Stimulated activated CD8-positive, alpha-beta memory T cell treated with anti-CD3 and anti-CD28 coated beads, Interleukin-12 subunit alpha, Interleukin-12 subunit beta, amount 100 ng/mL, for 4 hours (primary cell): Measurements from ENCODE around the gene ZNF771.

Experiments
- DNase-seq: peaks from one replicate; pipeline ENCODE4 v3.0.0-alpha.2; 2020; ENCODE audit warnings: low read depth

Gene ZNF771

GRCh38 chr16:30399435-30400186 lies 7.8 kb upstream of the ZNF771 start:
- DNase-seq, result no peak

DNA sequence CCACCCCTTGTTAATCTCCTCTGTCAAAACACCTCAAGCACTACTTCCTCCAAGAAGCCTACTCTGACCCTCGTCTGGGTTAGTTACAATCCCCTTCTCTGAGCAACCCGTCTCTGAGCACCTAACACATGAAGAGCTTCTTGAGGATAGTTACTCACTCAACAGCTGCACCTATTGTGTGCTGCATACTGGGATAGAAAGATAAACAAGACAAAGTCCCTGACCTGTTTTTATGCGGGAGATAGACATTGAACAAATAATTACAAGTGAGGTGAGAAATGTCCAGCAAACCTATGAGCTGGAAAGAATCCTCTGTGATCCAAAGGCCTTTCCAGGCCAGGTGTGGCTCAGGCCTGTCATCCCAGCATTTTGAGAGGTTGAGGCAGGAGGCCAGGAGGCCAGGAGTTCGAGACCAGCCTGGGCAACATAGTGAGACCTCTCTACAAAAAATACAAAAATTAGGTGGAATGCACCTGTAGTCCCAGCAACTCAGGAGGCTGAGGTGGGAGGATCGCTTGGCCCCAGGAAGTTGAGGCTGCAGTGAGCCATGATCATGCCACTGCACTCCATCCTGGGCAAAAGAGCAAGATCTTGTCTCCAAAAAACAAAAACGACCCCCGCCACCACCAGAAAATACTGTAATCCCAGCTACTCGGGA lies 5.5 kb upstream of the ZNF771 start:
- DNase-seq, result no peak

DNA sequence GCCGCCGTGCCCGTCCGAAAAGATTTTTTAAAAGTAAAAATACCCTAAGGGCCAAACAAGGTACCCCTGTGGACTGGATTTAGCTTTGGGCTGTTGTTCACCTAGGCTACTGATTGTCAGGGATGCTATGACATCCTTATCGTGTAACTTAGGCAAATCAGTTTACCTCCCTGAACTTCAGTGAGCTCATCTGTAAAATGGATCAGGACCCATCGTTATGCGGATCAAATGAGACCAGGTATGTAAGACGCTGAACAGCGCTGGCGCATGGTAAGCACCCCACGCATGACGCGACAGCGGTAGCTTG lies 658 bp upstream of the ZNF771 start:
- no peak for DNase-seq

DNA sequence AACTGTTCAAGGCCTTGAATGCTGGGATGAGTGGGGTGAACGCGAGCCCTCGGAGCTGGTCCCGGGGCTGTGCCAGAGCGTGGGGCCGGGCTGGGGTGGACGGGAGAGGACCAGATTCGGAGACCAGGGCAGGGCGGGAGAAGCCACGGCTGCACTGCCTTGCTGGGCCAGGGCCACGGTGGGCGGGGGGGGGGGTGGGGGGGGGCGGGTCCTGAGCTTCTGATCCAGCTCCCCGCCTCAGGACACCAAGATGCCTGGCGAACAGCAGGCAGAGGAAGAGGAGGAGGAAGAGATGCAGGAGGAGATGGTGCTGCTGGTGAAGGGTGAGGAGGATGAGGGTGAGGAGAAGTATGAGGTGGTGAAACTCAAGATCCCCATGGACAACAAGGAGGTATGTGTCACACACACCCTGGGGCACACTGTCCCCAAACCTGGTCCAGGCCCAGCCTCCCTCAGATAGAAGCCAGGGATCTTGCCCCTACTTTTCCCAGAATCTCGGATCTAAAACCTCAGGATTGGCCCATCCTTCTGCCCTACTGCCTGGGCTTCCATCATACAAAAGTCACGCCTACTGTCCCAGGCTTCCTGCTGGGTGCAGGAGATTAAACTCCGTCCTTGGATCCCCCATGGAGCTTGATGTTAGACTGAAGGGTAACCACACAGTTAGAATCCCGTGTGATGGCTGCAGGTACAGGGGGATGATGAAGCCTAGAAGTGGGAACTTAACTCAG lies 563 bp downstream of the ZNF771 start:
- no peak for DNase-seq

DNA sequence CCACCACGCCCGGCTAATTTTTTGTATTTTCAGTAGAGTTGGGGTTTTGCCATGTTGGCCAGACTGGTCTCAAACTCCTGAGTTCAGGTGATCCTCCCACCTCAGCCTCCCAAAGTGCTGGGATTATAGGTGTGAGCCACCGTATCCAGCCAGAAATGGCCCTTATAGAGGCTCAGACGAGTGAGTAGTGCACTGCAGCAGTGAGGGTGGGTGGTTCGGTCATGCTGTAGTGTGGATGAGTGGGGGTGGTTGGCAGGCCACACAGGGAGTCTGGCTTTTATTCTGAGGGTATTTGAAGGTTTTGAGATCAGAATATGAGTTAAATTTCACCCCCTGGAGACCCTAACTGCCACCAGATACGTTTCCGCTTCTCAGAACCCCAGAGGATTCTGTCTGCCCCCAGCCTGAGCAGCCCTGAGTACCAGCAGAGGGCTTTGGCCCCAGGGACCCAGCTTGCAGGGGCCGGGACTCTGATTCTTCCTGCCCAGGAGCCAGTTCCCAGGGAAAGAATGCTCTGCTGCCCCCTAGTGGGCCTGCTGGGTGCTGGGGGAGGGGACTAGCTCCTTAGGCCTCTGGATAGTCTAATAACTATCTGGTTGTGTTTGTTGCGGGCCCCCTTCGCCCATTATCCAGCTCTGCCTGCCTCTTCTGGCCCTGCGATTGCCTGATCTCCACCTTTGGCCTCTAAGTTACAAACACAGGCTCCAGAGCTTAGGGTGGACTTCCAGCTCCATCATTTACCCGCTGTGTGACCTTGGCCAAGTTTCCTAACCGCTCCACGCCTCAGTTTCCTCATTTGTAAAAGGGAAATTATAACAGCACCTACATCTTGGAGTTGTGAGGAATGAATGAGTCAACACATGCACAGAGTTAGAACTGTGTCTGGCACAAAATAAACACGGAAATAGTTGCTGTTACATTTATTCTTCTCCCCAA lies 2.0 kb downstream of the ZNF771 start:
- peak; percentile 77 for DNase-seq

- DNase-seq, result no peak
These were observed 5.9 kb downstream of the ZNF771 start for GRCh38 chr16:30413112-30413806.

DNA sequence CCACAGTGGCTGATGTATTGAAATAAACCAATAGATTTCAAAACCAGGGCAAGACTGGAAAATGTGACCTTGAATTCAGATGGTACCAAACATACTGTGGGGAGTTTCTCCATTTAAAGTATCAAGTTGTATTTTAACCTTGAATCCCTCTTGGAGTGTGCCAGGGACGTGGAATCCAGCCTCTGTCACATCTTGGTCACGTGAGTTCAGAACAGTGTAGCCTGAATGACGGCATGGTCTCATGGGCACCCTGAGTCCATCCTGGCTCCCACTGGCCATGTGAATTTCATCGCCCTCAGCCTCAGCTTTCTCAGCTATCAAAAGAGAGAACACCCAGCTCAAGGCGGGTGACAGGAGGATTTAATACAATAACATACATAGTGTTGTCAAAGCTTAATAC lies 6.8 kb downstream of the ZNF771 start:
- no peak for DNase-seq

- DNase-seq, result no peak
These were observed 8.7 kb downstream of the ZNF771 start for GRCh38 chr16:30416047-30416603.

- DNase-seq, result no peak
These were observed 9.5 kb downstream of the ZNF771 start for GRCh38 chr16:30416624-30417528.

GRCh38 chr16:30417529-30418349 lies 10.3 kb downstream of the ZNF771 start:
- peak; percentile 82 for DNase-seq

DNA sequence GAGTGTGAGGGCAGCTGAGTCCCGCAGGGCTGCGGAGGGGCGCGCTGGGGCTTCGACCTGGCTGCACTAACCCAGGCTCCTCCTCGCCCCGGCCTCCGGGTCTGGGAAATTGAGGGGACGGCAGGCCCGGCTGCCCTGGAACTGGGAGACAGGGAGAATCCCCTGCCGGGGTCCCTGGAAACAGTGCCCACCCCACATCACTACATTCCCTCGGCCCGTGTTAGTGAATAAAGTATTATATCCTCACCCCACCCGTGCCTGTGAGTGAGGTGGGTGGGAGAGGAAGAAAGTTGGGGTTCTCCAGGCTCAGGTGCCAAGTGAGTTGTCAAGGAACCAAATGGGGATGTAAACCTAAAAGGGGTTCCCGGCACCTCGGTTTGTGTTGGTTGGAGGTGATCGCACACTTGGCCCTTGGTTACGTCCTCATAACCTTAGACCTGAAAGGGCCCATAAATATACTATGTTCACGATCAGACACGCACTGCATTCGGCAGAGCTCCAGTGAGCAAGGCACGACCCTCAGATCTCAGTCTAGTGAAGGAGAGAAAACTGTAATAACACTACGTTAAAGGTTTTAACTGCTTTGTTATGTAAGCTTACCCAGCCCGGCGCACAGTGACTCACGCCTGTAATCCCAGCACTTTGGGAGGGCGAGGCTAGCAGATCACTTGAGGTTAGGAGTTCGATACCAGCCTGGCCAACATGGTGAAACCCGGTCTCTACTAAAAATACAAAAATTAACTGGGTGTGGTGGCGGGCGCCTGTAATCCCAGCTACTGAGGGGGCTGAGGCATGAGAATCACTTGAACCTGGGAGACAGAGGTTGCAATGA lies 11.2 kb downstream of the ZNF771 start:
- DNase-seq, result no peak

GRCh38 chr16:30421010-30421409 lies 13.6 kb downstream of the ZNF771 start:
- no peak for DNase-seq

- DNase-seq, result no peak
These were observed 20.6 kb downstream of the ZNF771 start for GRCh38 chr16:30428055-30428454.

DNA sequence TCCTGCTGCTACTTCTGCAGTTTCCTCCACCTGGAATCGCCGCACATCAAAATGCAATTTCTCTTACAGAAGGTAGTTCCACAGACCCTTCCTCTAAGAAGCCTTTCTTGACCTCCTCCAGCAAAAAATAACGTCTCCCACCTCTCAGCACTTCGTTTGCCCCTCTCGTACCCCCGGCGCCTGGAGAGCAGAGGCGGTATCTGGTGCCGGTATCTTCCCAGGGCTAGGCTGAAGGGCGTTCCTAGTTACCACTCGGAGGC lies 21.9 kb downstream of the ZNF771 start:
- no peak for DNase-seq

- peak; percentile 90 for DNase-seq
These were observed 22.4 kb downstream of the ZNF771 start, which contains the start of gene DCTPP1 for GRCh38 chr16:30429678-30430427. DCTPP1 (minus strand) TSS chr16:30430030; CDS start chr16:30429980, 50 bp downstream.

DNA sequence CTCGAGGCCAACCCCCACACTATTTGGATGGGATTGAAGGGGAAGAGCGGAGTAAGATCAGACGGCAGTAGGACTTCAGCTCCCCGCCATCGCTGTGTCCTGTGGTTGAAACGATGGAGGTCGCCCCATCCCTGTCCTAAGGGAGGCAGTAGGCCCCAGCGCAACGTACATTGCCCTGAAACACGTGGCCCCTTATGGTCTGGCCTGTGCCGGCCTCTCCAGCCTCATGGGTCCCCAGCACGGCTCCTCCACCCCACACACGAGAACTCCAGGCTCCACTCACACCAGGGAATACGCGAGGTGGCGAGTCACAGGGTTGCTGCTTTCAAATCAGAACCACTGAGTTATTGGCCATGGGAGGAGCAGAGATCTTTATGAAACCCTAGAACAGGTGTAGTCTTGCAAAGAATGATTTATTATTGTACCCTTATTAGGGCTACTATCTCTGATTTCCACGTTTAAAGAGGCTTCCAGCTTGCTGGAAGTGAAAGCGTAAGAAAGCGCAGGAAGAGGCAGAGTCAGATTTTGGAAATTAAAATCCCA lies 23.1 kb downstream of the ZNF771 start:
- no peak for DNase-seq

GRCh38 chr16:30434852-30435251 lies 27.4 kb downstream of the ZNF771 start:
- no peak for DNase-seq
